H1 (cell line): ENCODE results near the gene TNFRSF11A. TPM values are rescaled to one million over a fixed set of nuclear protein-coding genes. Genes with fewer than 3 reads are reported as not detected.

Experiments
- CEBPB ChIP-seq: IDR thresholded peaks from 2 replicates; pipeline ENCODE4 v1.6.1; 2012; ENCODE audit warnings: low read depth, low read length
- CHD1 ChIP-seq: IDR thresholded peaks from 2 replicates; pipeline ENCODE4 v1.6.1; 2012; ENCODE audit warnings: low read depth, low read length, improper control_type of control experiment
- E2F6 ChIP-seq: IDR thresholded peaks from 2 replicates; pipeline ENCODE4 v1.6.1; 2012; ENCODE audit warnings: inconsistent platforms
- EZH2 ChIP-seq: fragments of 200-600 bp; sonication (generic); IDR thresholded peaks from 2 replicates; pipeline ENCODE4 v1.7.1; 2012; ENCODE audit warnings: low read depth, mild to moderate bottlenecking, moderate library complexity, low read length, inconsistent platforms; ENCODE audit not compliant: severe bottlenecking
- GABPA ChIP-seq: IDR thresholded peaks from 2 replicates; pipeline ENCODE4 v1.6.1; 2011; ENCODE audit warnings: mild to moderate bottlenecking, low read length, moderate library complexity, borderline replicate concordance; ENCODE audit not compliant: insufficient read depth
- SRF ChIP-seq: IDR thresholded peaks from 2 replicates; pipeline ENCODE4 v1.6.1; 2011; ENCODE audit warnings: mild to moderate bottlenecking, low read depth, low read length, moderate library complexity
- SUZ12 ChIP-seq: fragments of 200-600 bp; sonication (generic); IDR thresholded peaks from 2 replicates; pipeline ENCODE4 v1.6.1; 2012; ENCODE audit warnings: mild to moderate bottlenecking, inconsistent platforms, low read length, moderate library complexity, mixed read lengths
- TAF1 ChIP-seq: IDR thresholded peaks from 2 replicates; pipeline ENCODE4 v1.6.1; 2011; ENCODE audit warnings: mild to moderate bottlenecking, low read depth, low read length
- polyA plus RNA-seq, 7 experiments: library from polyadenylated mRNA; depleted of rRNA in 3 of 7; stranded (reverse) in 5 of 7; unstranded in 2 of 7; fragments of >200 nt in 5 of 7; fragments of 200-250 nt in 2 of 7; gene quantifications; 1 replicate in 5 of 7; 2 replicates in 1 of 7; 4 replicates in 1 of 7; pipeline versions ENCODE4 v1.2.1 to v1.2.3, GENCODE V29; 2011 to 2013; ENCODE audit warnings: missing spikeins in 2 of 7, mixed read lengths in 2 of 7
- total RNA-seq: library from RNA; stranded (reverse); fragmentation: NEBNext Ultra II Directional; extraction: Animal tissue kit (Norgen Biotek cat#: 25700); gene quantifications from 2 replicates; pipeline ENCODE4 v1.2.1, GENCODE V29; 2021

The TNFRSF11A gene
- total and polyA plus RNA-seq, 2 of the 8 experiments (the other 6 are each of a cell fraction or from before 2014, with no cell fraction given) = 8.7 to 10.6 TPM

GRCh38 chr18:62388855-62389760 is 64.0 kb downstream of the TNFRSF11A start (continued):
- TF ChIP-seq E2F6 (no peak), SUZ12 (no peak), CEBPB (no peak), EZH2 (no peak), SRF (no peak), GABPA (no peak), CHD1 (no peak), TAF1 (no peak)
